ENCODE measurements around the gene ASIC2. TPM values are rescaled to one million over a fixed set of nuclear protein-coding genes. Genes with fewer than 3 reads are reported as not detected.

Gene ASIC2
- total RNA-seq, 1 donor from 2014 or later = not detected

DNA sequence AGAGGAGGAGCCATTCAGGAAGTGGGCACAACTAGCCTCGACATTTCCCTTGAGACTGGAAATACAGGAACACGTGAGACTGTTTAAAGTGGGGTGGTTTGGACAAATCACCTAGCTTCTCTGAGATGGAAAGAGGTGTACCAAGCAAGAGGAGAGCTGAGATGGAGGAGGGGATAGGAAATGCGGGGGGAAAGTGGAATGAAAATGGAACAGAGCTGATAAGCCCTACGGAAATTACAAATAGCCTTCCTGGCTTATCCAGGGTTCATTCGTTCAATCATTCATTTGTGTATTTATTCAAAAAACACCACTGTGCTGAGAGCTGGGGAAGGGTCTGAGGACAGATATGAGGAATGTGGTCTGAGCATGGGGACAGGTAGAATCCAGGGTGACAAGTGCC lies 64.1 kb downstream of the ASIC2 start:
- TF ChIP-seq, protein P1, sequence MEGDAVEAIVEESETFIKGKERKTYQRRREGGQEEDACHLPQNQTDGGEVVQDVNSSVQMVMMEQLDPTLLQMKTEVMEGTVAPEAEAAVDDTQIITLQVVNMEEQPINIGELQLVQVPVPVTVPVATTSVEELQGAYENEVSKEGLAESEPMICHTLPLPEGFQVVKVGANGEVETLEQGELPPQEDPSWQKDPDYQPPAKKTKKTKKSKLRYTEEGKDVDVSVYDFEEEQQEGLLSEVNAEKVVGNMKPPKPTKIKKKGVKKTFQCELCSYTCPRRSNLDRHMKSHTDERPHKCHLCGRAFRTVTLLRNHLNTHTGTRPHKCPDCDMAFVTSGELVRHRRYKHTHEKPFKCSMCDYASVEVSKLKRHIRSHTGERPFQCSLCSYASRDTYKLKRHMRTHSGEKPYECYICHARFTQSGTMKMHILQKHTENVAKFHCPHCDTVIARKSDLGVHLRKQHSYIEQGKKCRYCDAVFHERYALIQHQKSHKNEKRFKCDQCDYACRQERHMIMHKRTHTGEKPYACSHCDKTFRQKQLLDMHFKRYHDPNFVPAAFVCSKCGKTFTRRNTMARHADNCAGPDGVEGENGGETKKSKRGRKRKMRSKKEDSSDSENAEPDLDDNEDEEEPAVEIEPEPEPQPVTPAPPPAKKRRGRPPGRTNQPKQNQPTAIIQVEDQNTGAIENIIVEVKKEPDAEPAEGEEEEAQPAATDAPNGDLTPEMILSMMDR (IDR thresholded peaks at IDR 0.05) = no peak
- no peaks in the 10 kb centered on the region for H3K4me1 Mint-ChIP-seq
- ATAC-seq (ENCODE audit: low read depth) (no peak), DNase-seq (no peak)
- intact Hi-C loops (cut with micrococcal nuclease) = no loop called here
- peaks cover 2% of the 10 kb centered on the region for H3K27me3 Mint-ChIP-seq
- ChIA-PET CTCF (no interaction called here), POLR2A (no interaction called here)
- no peak overlapping the region for H3K27ac Mint-ChIP-seq
- no peak overlapping the region for H3K4me3 Mint-ChIP-seq
- no peaks in the 10 kb centered on the region for H3K9me3 Mint-ChIP-seq
- no peaks in the 10 kb centered on the region for H3K36me3 Mint-ChIP-seq (ENCODE audit: low read depth)

DNA sequence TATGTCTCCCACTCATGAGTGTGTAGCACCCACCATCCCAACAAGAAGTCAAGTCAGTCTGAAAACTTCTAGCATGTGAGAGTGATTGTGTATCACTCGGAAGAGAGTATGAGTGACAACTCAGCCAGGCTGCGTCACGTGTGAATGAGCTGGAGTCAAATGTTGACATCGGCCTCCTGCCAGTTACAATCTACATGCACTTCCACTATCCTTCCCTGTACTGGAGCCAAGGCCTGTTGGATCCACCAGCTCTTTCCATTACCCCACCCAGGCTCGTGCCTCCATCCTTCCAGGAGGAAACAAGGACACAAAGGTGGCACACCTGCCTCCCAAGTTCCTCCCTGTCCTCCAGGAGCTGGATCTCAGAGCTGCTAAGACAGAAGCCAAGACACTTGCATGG lies 64.5 kb downstream of the ASIC2 start:
- intact Hi-C loops (cut with micrococcal nuclease) = no loop called here
- Mint-ChIP-seq H3K36me3 (ENCODE audit: low read depth) (no peaks in the 10 kb centered on the region), H3K4me3 (no peak overlapping the region), H3K4me1 (no peaks in the 10 kb centered on the region), H3K27ac (no peak overlapping the region), H3K27me3 (peaks cover 2% of the 10 kb centered on the region), H3K9me3 (no peaks in the 10 kb centered on the region)
- ChIA-PET CTCF (no interaction called here), POLR2A (no interaction called here)
- ATAC-seq (ENCODE audit: low read depth) (no peak), DNase-seq (no peak)
- TF ChIP-seq, protein P1 (IDR thresholded peaks at IDR 0.05) = no peak

DNA sequence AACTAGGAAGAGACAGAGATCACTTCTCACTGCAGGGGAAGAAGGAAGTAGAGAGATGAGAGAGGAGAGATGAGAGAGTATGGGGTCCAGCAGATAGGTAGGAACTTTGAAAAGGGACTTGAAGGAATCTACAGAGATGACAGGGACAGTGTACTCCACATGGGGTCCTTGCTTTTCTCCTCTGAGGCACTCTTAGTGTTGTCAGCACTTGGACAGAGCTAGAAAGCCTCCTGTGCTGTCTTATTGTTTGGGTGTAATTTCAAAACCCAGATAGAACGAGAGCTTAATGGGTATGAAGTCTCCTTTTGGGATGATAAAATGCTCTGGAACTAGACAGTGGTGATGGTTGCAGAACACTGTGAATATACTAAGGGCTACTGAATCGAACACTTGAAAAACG lies 65.2 kb downstream of the ASIC2 start:
- Mint-ChIP-seq H3K36me3 (ENCODE audit: low read depth) (no peaks in the 10 kb centered on the region), H3K9me3 (no peaks in the 10 kb centered on the region), H3K4me1 (no peaks in the 10 kb centered on the region), H3K27ac (no peak overlapping the region), H3K4me3 (no peak overlapping the region), H3K27me3 (peaks cover 2% of the 10 kb centered on the region)
- ChIA-PET CTCF (no interaction called here), POLR2A (no interaction called here)
- TF ChIP-seq, protein P1 (IDR thresholded peaks at IDR 0.05) = no peak
- ATAC-seq (ENCODE audit: low read depth) (no peak), DNase-seq (no peak)
- intact Hi-C loops (cut with micrococcal nuclease) = no loop called here

DNA sequence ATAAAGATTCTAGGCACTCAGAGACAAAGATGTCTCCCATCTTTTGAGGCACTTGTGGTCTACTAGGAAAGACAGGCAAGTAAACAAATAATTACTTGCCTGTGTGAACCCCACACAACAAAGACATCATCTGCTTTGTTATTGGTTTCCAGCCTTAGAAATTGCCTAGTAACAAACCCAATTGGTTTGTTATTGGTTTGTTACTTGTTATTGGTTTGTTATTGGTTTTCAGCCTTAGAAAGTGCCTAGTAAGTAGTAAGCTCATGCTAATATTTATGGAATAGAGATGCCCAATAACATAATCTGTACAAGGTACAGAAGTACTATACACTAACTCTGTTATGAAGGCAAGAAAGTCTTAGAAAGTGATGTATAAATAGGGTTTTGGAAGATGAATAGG lies 67.1 kb downstream of the ASIC2 start:
- DNase-seq (no peak), ATAC-seq (ENCODE audit: low read depth) (no peak)
- intact Hi-C loops (cut with micrococcal nuclease) = no loop called here
- H3K36me3 Mint-ChIP-seq (ENCODE audit: low read depth) = no peaks in the 10 kb centered on the region
- ChIA-PET POLR2A (no interaction called here), CTCF (no interaction called here)
- H3K4me3 Mint-ChIP-seq = no peak overlapping the region
- H3K27ac Mint-ChIP-seq = no peak overlapping the region
- TF ChIP-seq, protein P1 (IDR thresholded peaks at IDR 0.05) = no peak
- peaks cover 2% of the 10 kb centered on the region for H3K27me3 Mint-ChIP-seq
- H3K4me1 Mint-ChIP-seq = no peaks in the 10 kb centered on the region
- H3K9me3 Mint-ChIP-seq = no peaks in the 10 kb centered on the region

DNA sequence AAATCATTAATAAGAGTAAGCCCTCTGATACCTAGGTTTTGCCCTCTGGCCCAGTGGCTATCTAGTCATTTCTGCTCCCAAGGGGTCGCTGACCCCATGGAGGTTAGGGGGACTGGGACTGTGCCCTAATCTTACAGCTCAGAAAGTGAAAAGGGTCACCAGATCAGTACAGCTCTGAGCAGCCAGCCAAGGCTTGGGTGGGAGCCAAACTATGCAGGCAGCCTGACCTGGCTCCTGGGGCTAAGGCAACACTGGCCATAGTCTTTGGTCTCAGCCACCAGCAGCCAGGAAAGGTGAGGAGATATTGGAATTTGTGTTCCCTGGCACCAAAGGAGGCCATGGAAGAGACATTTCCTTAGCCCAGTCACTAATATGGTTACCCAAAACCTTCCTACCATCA lies 67.6 kb downstream of the ASIC2 start:
- Mint-ChIP-seq H3K9me3 (no peaks in the 10 kb centered on the region), H3K27me3 (peaks cover 2% of the 10 kb centered on the region), H3K36me3 (ENCODE audit: low read depth) (no peaks in the 10 kb centered on the region), H3K27ac (no peak overlapping the region), H3K4me3 (no peak overlapping the region), H3K4me1 (no peaks in the 10 kb centered on the region)
- TF ChIP-seq, protein P1 (IDR thresholded peaks at IDR 0.05) = no peak
- ATAC-seq (ENCODE audit: low read depth) = no peak
- ChIA-PET CTCF (no interaction called here), POLR2A (no interaction called here)
- DNase-seq = no peak
- intact Hi-C loops (cut with micrococcal nuclease) = no loop called here
